Stimulated activated CD4-positive, alpha-beta T cell treated with anti-CD3 and anti-CD28 coated beads, TNF-alpha, amount 100 ng/mL, for 1 hour (primary cell): Measurements from ENCODE around the gene RCSD1.
"Not testable (repeated sequence)": the region's sequence is repeated elsewhere in the genome, so short reads cannot be mapped to it uniquely, and the experiment has no call there.

Source experiments
- DNase-seq, 3 donors: peaks; one replicate each; pipeline ENCODE4 v3.0.0-alpha.2; 2020; ENCODE audit warnings: low read depth in 3 of 3, low spot score in 1 of 3

Gene RCSD1

GRCh38 chr1:167711797-167712196 is 81.8 kb downstream of the RCSD1 start:
- DNase-seq: no peak

- DNase-seq: no peak
These were observed 83.5 kb downstream of the RCSD1 start for GRCh38 chr1:167713330-167714081.

GRCh38 chr1:167714098-167714438 is 84.0 kb downstream of the RCSD1 start:
- peak in 1 of 3 donors; percentile 41 for DNase-seq

- DNase-seq: peak; percentile 65 to 95 (median 81)
These were observed 84.6 kb downstream of the RCSD1 start for GRCh38 chr1:167714439-167715156.

- peak; percentile 66 to 83 (median 78) for DNase-seq
These were observed 85.3 kb downstream of the RCSD1 start for GRCh38 chr1:167715157-167715999.

- DNase-seq: no peak
These were observed 85.9 kb downstream of the RCSD1 start for GRCh38 chr1:167716000-167716271.

GRCh38 chr1:167717351-167717750 is 87.3 kb downstream of the RCSD1 start:
- DNase-seq: no peak

- DNase-seq: no peak
These were observed 89.1 kb downstream of the RCSD1 start for GRCh38 chr1:167718914-167719691.

GRCh38 chr1:167719715-167720421 is 89.8 kb downstream of the RCSD1 start:
- not testable (repeated sequence) for DNase-seq

GRCh38 chr1:167720965-167721616 is 91.1 kb downstream of the RCSD1 start:
- no peak for DNase-seq

- peak; percentile 82 to 94 (median 85) for DNase-seq
These were observed 91.7 kb downstream of the RCSD1 start, which contains the start of gene MPZL1 for GRCh38 chr1:167721617-167722151. Gene MPZL1, plus strand, starts transcription at chr1:167721982. Its CDS starts 170 bp downstream, at chr1:167722152.

- DNase-seq: no peak
These were observed 92.3 kb downstream of the RCSD1 start for GRCh38 chr1:167722152-167722869.

- DNase-seq: no peak
These were observed 92.8 kb downstream of the RCSD1 start for GRCh38 chr1:167722870-167723251.

- DNase-seq: no peak
These were observed 93.8 kb downstream of the RCSD1 start for GRCh38 chr1:167723707-167724323.

GRCh38 chr1:167726008-167726407 is 96.0 kb downstream of the RCSD1 start:
- DNase-seq: no peak

GRCh38 chr1:167728818-167729410 is 98.9 kb downstream of the RCSD1 start:
- no peak for DNase-seq

GRCh38 chr1:167734227-167734626 is 104.2 kb downstream of the RCSD1 start:
- DNase-seq: no peak

GRCh38 chr1:167734841-167735240 is 104.8 kb downstream of the RCSD1 start:
- no peak for DNase-seq
